ENCODE data around the gene CSNK1G2. TPM values are rescaled to one million over a fixed set of nuclear protein-coding genes. Genes with fewer than 3 reads are reported as not detected.

The CSNK1G2 gene
- total and polyA plus RNA-seq, 2 of the 13 experiments (the other 11 are each of a cell fraction or from before 2014, with no cell fraction given): 53.8 to 72.5 TPM

DNA sequence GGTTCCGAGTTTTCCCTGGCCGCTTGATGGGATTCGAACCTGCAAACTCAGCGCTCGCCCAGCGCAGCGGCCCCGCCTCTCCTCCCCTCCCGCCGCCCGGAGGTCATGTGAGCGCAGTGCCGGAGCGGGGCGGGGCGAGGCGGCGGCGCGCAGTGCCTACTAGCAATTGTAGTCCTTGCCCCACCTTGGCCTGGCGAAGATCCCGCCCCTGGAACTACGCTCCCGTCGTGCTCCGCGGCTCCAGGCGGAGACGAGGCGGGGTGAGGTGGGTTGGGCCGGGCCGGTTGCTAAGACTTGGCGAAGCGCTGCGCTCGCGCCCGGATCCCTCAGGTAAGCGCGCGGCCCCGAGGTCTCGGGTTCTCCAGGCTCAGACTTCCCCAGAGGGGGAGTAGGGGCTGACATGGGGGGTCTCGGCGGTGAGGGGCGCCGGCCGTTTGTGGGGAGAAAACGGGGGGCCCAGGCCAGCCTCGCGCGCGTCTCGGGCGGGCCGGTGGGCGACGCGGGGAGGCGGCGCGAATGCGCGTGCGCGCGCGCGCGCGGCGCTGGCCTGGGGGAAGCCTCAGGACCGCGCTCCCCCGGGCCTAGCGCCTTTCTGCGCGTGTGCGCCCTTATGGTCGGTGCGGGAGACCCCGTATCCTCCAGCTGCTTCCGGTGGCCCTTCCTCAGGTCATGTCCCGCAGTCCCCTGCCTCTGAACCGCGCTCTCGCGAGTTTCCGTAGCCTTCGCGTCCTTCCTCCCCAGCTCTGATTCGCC is 35.7 kb upstream of the CSNK1G2 start, which contains the start of the genes ADAT3 and SCAMP4 (continued):
- TF ChIP-seq MAX (IDR thresholded peaks at IDR 0.05) (peak; percentile 77), IKZF1 (IDR thresholded peaks at IDR 0.05) (no peak), MAFK (conservative IDR thresholded peaks at IDR 0.05 in 1 of 2, IDR thresholded peaks at IDR 0.05 in 1 of 2; ENCODE audit: low read length in 2 of 2) (no peak), CEBPB (IDR thresholded peaks at IDR 0.05; ENCODE audit: borderline replicate concordance, low read depth, low read length) (no peak), ZNF512 (CRISPR knock-in tag; IDR thresholded peaks at IDR 0.05) (no peak), ZNF160 (CRISPR knock-in tag; IDR thresholded peaks at IDR 0.05) (no peak), ZBTB21 (CRISPR knock-in tag; IDR thresholded peaks at IDR 0.05) (no peak), ZNF3 (CRISPR knock-in tag; IDR thresholded peaks at IDR 0.05) (no peak), PLRG1 (conservative IDR thresholded peaks at IDR 0.05) (no peak), STAT5B (CRISPR knock-in tag; IDR thresholded peaks at IDR 0.05) (no peak), NFYC (CRISPR knock-in tag; IDR thresholded peaks at IDR 0.05) (0 out of 2 replicates have a peak, but pooled peaks have one; percentile 24), ZNF878 (CRISPR knock-in tag; IDR thresholded peaks at IDR 0.05) (no peak), ZFP91 (CRISPR knock-in tag; IDR thresholded peaks at IDR 0.05; ENCODE audit: borderline replicate concordance) (peak; percentile 60), ZNF234 (CRISPR knock-in tag; conservative IDR thresholded peaks at IDR 0.05) (no peak), KLF16 (CRISPR knock-in tag; IDR thresholded peaks at IDR 0.05) (peak in 1 of 2 experiments; percentile 43; a peak in 1 of 4 replicates), ZNF407 (CRISPR knock-in tag; IDR thresholded peaks at IDR 0.05; ENCODE audit: not compliant biosample characterization) (peak; percentile 27), ZNF143 (CRISPR knock-in tag; IDR thresholded peaks at IDR 0.05) (peak; percentile 93), ASH2L (IDR thresholded peaks at IDR 0.05; ENCODE audit: insufficient read length, low read depth, low read length) (no peak), RBFOX2 (IDR thresholded peaks at IDR 0.05; ENCODE audit: low read depth, low read length) (peak; percentile 96)
